ENCODE results near the gene ZSCAN25.
"Not testable (repeated sequence)": the region's sequence is repeated elsewhere in the genome, so short reads cannot be mapped to it uniquely, and the experiment has no call there.

Gene ZSCAN25

DNA sequence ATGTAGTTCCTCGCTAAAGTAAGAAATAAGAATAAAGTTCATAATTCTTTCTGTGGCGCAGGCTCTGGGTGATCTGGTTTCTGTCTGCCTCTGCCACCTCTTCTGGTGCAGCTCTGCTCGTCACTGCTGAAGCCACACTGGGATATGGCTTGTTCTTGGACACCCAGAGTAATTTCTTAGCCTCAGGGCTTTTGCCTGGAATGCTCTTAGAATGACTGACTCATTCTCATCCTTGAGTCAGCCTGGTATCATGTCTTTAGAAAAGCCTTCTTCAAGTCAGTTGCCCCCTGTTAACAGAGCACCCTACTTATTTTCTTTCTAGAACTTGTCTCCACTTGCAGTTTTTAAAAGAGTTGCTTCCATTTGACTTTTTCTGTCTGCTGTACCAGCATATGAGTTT is 2.0 kb downstream of the ZSCAN25 start:
- no peak for DNase-seq

DNA sequence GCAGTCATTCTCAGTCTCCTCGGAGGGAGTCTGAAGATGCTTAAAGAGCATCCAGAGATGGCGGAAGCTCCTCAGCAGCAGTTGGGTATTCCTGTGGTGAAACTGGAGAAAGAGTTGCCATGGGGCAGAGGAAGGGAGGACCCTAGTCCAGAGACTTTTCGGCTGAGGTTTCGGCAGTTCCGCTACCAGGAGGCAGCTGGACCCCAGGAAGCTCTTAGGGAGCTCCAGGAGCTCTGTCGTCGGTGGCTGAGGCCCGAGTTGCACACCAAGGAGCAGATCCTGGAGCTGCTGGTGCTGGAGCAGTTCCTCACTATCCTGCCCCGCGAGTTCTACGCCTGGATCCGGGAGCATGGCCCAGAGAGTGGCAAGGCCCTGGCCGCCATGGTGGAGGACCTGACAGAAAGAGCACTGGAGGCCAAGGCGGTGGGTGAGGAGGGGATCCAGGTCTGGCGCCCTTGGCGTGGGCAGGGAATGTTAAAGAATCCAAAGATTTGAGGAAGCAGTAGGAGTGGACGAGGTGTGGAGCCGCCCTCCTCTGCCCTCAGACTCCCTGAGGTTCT is 2.9 kb downstream of the ZSCAN25 start:
- DNase-seq = no peak

GRCh38 chr7:99621271-99621670 is 4.5 kb downstream of the ZSCAN25 start:
- DNase-seq = no peak

- no peak for DNase-seq
These were observed 5.8 kb downstream of the ZSCAN25 start for GRCh38 chr7:99622596-99622995.

- no peak for DNase-seq
These were observed 6.4 kb downstream of the ZSCAN25 start for GRCh38 chr7:99623091-99623693.

GRCh38 chr7:99623702-99624447 is 7.1 kb downstream of the ZSCAN25 start:
- no peak for DNase-seq

- peak; percentile 66 for DNase-seq
These were observed 7.7 kb downstream of the ZSCAN25 start for GRCh38 chr7:99624484-99624883.

DNA sequence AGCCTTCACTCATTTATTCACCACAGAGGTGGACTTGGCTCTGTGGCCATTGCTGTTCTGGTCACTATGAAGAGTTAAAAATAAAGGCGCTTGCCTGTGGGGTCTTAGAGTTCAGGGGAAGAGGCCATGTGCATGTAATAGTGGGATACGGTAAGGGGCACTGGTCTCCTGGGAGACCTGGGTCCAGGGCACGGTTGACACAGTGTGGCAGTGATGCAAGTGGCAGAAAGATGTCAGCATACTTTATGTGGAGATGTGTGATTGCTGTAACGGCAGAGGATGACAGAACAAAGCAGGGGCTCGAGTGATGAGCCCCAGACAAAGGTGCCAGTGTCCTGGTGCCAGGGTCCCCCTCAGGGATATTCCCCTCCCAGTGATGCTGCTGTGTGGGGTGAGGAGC is 8.6 kb downstream of the ZSCAN25 start:
- DNase-seq = no peak

DNA sequence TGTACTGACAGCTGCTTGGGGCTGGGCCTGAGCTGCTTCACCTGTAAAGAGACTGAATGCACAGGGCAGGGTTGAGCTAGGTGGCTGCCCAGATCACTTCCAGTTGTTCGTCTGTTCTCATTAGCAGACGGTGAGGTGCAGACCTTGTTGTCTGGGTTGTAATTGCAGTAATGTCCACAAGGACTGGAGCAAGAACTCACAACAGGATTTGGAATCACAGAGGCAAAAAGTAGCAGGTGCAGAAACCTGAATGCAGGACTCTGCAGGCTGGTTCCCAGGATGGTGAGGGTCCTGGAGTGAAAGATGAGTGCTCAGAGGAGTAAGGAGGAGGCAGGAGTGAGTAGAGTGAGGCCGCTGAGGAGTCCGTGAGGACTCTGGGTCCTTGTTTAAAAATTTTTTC is 9.2 kb downstream of the ZSCAN25 start:
- no peak for DNase-seq

- no peak for DNase-seq
These were observed 9.9 kb downstream of the ZSCAN25 start for GRCh38 chr7:99626661-99627060.

- DNase-seq = no peak
These were observed 10.8 kb downstream of the ZSCAN25 start for GRCh38 chr7:99627513-99627912.

DNA sequence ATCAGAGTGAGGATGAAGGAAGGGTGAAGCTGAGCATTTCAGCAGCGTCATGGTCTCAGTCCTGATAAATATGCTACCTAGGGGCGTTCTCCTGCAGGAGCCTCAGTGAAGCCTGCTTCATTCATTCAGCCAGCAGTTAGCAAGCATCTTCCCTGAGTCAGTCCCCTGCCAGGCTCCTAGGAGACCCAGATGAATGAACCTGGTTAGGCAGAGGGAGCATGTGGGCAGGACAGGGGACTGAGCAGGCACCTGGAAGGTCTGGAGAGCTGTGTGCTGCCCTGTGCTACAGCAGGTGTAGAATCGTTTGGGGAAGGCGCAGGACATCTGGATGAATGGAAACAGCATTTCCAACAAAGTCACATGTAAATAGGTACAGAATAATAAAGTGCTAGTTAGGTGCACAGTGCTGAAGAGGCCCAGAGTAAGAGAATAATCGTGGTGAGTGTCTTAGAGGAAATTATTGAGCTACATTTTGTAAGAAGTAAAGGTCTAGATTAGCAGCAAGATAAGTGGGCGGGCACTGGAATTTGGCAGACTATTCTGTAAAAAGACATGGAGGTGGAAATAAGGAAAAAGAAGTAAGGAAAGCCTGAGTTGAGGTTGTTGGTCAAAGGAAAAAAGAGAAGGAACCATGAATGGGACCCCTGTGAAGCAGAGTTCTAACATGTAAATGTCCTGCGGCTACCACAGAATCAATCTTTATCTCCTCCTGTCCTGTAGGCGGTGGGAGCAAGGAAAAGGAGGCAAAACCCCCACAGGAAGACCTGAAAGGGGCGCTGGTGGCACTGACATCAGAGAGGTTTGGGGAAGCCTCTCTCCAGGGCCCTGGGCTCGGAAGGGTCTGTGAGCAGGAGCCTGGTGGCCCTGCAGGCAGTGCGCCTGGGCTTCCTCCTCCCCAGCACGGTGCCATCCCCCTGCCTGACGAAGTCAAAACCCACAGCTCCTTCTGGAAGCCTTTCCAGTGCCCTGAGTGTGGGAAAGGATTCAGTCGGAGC is 12.0 kb downstream of the ZSCAN25 start:
- no peak for DNase-seq

GRCh38 chr7:99629643-99630042 is 12.9 kb downstream of the ZSCAN25 start:
- no peak for DNase-seq

GRCh38 chr7:99631295-99632109 is 14.8 kb downstream of the ZSCAN25 start:
- DNase-seq = no peak

DNA sequence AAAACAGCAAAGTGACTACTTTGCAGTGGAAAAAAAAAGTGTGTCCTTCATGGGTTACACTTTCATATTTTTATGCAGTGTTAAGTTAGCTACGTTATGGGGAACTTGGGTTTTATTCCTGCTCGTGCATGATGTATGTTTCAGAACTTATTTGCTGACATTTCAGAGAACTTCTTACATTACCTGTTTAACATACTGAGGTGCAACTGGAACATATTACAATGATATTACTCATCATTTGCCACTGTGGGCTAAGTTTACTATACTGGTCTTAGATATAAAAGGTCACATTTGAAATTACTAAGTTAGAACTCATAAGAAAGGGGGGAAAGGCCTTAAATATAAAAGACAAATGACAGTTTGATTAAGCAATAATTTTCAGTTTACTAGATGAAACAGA is 20.7 kb downstream of the ZSCAN25 start:
- DNase-seq = not testable (repeated sequence)

DNA sequence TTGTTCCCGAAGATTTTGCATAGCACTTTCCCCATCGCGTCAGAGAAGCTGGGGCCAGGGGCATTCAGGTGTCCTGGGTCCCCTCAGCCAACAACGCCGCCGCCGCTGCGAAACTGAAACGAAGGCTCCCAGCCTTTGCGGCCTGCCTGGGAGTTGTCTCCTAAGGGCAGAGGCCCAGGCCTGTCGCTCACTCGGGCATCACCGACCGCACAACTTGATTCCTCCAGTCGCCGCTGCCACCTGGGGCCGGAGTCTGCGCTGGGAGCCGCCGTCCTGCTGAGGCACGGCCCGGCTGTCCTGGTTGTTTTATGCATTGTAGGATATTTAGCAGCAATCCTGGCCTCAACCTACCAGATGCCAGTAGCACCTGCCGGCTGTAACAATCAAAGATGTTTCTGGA is 22.0 kb downstream of the ZSCAN25 start:
- no peak for DNase-seq

DNA sequence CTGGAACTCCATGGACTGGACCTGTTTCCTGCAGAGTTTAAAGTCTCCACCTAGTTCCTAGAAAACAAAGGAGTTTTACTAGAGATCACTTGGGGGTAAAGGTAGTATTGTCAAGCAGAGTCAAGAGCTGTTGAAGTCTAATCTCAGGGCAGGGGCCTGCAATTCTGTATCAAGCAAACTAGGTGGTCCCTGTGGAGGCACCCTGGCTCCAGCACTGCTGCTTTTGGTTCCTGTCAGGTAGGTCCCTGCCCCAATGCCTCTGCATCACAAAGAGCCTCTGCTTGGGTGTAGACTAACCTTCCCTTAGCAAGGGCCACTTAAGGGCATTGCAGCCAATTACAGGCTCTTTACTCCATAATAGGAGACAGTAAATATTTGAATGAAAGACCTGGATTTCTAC is 22.5 kb downstream of the ZSCAN25 start:
- DNase-seq = no peak

DNA sequence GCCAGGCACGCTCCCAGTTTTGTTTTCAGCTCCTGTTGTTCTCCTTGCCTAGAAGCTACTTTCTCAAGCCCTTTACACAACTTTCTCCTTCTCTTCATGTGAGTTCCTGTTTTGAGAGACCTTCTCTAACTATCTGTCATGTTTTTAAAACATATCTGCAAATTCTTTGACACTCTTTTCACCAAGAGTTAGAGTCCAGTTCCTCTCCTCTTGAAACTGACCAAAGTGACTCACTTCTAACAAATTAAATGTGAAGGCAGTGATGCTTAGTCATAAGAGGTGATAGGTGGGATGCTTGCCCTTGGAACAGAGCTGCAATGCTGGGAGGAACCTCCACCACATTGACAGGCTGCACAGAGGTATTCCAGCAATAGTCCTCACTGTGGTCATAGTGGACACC is 25.3 kb downstream of the ZSCAN25 start:
- no peak for DNase-seq

- DNase-seq = no peak
These were observed 26.7 kb downstream of the ZSCAN25 start for GRCh38 chr7:99643464-99643863.

DNA sequence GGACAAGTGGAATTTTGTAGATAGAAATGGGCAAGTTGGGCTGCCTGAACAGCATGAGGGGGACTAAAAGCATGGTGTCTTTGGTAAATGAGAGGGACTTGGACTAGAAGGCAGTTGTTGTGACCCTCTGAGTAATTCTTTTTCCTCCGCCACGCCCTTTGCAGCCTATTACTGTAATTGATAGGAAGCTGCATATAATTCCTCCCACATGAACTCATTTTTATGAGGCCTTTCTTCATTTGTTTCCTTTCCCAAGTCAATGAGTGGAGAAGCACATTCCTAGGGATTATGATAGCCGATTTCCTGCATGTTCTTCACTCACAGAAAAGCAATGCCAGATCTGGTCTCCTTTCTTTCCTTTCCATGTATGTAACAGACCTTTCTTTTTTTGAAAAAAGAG is 27.7 kb downstream of the ZSCAN25 start:
- DNase-seq = no peak

- DNase-seq = no peak
These were observed 28.8 kb downstream of the ZSCAN25 start for GRCh38 chr7:99645590-99645989.

- DNase-seq = no peak
These were observed 32.1 kb downstream of the ZSCAN25 start for GRCh38 chr7:99648843-99649242.
